Smooth muscle cell (in vitro differentiated cells): Measurements from ENCODE around the gene CCDC191. TPM values are rescaled to one million over a fixed set of nuclear protein-coding genes. Genes with fewer than 3 reads are reported as not detected.

Source experiments
- DNase-seq: peaks from one replicate; lab custom pipeline; 2025; ENCODE audit not compliant: unreplicated experiment; lab: John Stamatoyannopoulos, UW
- H2AFZ ChIP-seq: fragments of 200-600 bp; sonication (generic); 2 replicates; pipeline ENCODE4 v1.6.0; 2016; ENCODE audit warnings: antibody characterized with exemption, low read depth, mild to moderate bottlenecking
- H3F3A ChIP-seq: fragments of 200-600 bp; sonication (generic); 2 replicates; pipeline ENCODE4 v1.6.0; 2017; ENCODE audit warnings: antibody characterized with exemption, low read depth
- H3K27ac ChIP-seq: fragments of 200-600 bp; sonication (generic); 2 replicates; pipeline ENCODE4 v1.5.1; 2016; ENCODE audit warnings: low read depth, mild to moderate bottlenecking
- H3K27me3 ChIP-seq: fragments of 200-600 bp; sonication (generic); 2 replicates; pipeline ENCODE4 v1.6.1; 2016; ENCODE audit warnings: low read depth, mild to moderate bottlenecking
- H3K36me3 ChIP-seq: fragments of 200-600 bp; sonication (generic); 2 replicates; pipeline ENCODE4 v1.5.1; 2016; ENCODE audit warnings: low read depth
- H3K4me1 ChIP-seq: fragments of 200-600 bp; sonication (generic); 2 replicates; pipeline ENCODE4 v1.5.1; 2016; ENCODE audit warnings: low read depth
- H3K4me2 ChIP-seq: fragments of 200-600 bp; sonication (generic); 2 replicates; pipeline ENCODE4 v1.6.0; 2016; ENCODE audit warnings: mild to moderate bottlenecking
- H3K4me3 ChIP-seq: fragments of 200-600 bp; sonication (generic); 2 replicates; pipeline ENCODE4 v1.5.1; 2016; ENCODE audit warnings: mild to moderate bottlenecking
- H3K79me2 ChIP-seq: fragments of 200-600 bp; sonication (generic); 2 replicates; pipeline ENCODE4 v1.6.0; 2016; ENCODE audit warnings: low read depth, mild to moderate bottlenecking
- H3K9ac ChIP-seq: fragments of 200-600 bp; sonication (generic); 2 replicates; pipeline ENCODE4 v1.6.0; 2016; ENCODE audit warnings: low read depth
- H3K9me3 ChIP-seq: fragments of 200-600 bp; sonication (generic); replicated peaks from 2 replicates; pipeline ENCODE4 v1.5.1; 2016; ENCODE audit warnings: low read depth
- H4K20me1 ChIP-seq: fragments of 200-600 bp; sonication (generic); 2 replicates; pipeline ENCODE4 v1.6.0; 2016; ENCODE audit warnings: low read depth
- CTCF ChIP-seq: fragments of 200-600 bp; sonication (generic); IDR thresholded peaks from 2 replicates; pipeline ENCODE4 v1.5.1; 2017; ENCODE audit warnings: borderline replicate concordance, mild to moderate bottlenecking, antibody characterized with exemption; ENCODE audit not compliant: insufficient read depth, poor library complexity, severe bottlenecking
- WGBS: methylation state at CpG from one replicate; pipeline ENCODE4 v1.1.7; 2016; ENCODE audit warnings: low lambda C conversion rate; 5-methylcytosine and 5-hydroxymethylcytosine counted together
- polyA plus RNA-seq: library from polyadenylated mRNA; unstranded; fragments of >200 nt; fragmentation: Nextera tagmentation; extraction: Ambion mirVana; gene quantifications from 2 replicates; pipeline ENCODE4 v1.2.1, GENCODE V29; 2016
- total RNA-seq: library from RNA; depleted of rRNA; stranded (reverse); fragments of >200 nt; gene quantifications from 2 replicates; pipeline ENCODE4 v1.2.3, GENCODE V29; 2014

The CCDC191 gene
- total and polyA plus RNA-seq, 2 experiments from 2014 or later: 1.2 to 7.4 TPM

DNA sequence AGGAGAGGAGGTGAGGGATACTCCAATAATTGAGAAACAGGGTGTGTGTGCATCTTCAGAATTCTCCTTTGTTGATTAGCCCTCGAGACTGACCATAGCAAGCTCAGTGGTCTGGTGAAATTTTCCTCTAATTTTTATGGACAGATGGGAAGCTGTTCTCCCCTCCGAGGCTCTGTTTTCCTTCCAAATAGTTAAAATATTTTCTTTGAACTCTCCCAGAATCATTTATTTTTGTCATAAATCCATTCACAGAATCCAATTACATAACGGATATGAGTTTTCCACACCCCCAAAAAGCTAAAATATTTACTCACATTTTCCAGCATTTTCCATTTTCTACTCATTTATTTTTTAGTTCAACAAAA lies 36.7 kb upstream of the CCDC191 start:
- H3K4me1 ChIP-seq: peaks cover 4% of the 10 kb centered on the region
- no peak overlapping the region for H2AFZ ChIP-seq
- no peak overlapping the region for H3K27ac ChIP-seq
- H3F3A ChIP-seq: no peaks in the 10 kb centered on the region
- DNase-seq: no peak
- H3K27me3 ChIP-seq: no peaks in the 10 kb centered on the region
- no peaks in the 10 kb centered on the region for H3K9me3 ChIP-seq
- H3K36me3 ChIP-seq: no peaks in the 10 kb centered on the region
- no peak overlapping the region for H3K4me3 ChIP-seq
- 81% methylated on average over 3 of the region's 3 CpGs for WGBS
- H3K9ac ChIP-seq: no peak overlapping the region
- no peak overlapping the region for H3K4me2 ChIP-seq
- no peaks in the 10 kb centered on the region for H4K20me1 ChIP-seq
- TF ChIP-seq CTCF: no peak
- H3K79me2 ChIP-seq: no peaks in the 10 kb centered on the region

DNA sequence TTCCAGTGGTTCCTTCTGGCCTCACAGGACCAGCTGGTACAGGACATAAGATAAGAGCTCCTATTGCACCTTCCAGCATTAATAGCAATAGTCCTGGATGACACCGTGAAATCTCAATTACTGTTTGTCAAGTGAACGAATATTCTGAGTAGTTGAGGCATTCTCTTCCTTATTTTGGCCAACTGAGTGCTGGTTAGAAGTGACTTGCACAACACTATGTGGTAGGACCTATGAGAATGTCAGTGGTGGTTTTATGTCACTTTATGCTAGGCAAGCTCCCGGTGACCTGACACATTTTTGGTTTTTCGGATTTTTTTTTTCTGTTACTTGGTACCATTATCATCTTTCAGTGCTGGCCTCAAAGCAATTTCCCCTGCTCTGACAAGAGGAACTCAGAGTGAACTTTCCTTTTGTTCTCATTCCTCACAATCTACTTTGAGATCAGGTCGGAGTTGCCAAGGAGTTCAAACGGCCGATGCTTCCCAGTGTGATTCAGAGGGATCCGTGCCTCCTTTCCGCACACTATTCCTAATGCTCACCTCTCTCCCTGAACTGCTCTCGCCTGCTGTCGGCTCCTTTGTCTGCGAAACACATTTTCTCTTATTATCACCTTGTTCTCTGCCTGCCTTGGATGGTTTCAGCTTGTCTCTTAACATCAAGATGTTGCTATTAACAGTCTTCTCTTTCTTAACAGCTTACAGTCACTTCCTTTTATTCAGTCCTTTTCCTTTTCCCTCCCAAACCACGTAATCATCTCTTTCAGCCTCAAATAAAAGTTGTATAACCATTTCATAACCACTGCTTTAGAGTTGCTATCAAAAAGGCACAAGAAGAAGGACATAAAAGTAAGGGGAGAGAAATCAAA lies 36.1 kb upstream of the CCDC191 start:
- no peak overlapping the region for H3K9ac ChIP-seq
- H3K79me2 ChIP-seq: no peaks in the 10 kb centered on the region
- no peaks in the 10 kb centered on the region for H4K20me1 ChIP-seq
- H3K36me3 ChIP-seq: no peaks in the 10 kb centered on the region
- H3F3A ChIP-seq: no peaks in the 10 kb centered on the region
- H3K9me3 ChIP-seq: no peaks in the 10 kb centered on the region
- no peak overlapping the region for H3K27ac ChIP-seq
- H2AFZ ChIP-seq: no peak overlapping the region
- H3K4me2 ChIP-seq: no peak overlapping the region
- DNase-seq: no peak
- 79% methylated on average over 13 of the region's 13 CpGs for WGBS
- no peak overlapping the region for H3K4me3 ChIP-seq
- H3K4me1 ChIP-seq: peaks cover 4% of the 10 kb centered on the region
- no peak for TF ChIP-seq CTCF
- H3K27me3 ChIP-seq: no peaks in the 10 kb centered on the region

DNA sequence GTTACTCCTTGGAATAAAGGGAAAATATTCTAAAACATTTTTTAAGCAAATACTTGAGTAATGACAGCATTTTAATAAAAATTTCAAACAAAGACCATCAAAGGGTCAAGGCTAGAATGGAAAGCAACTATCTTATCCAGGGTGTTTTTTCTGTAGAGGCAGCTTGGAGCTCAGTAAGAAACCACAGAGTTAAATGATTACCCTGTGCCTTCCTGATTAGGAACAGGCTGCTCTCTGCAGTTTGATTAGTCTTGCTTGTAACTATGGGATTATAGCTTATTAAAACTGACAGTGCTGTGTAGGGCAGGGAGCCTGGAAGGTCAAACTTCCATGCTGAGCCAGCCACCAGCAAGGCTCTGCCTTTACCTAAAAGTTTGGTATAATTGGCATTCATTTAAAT lies 33.3 kb upstream of the CCDC191 start:
- Histone ChIP-seq H3K27ac (no peak overlapping the region), H3K4me3 (no peak overlapping the region), H3K4me1 (peaks cover 4% of the 10 kb centered on the region), H3F3A (no peaks in the 10 kb centered on the region), H3K79me2 (no peaks in the 10 kb centered on the region), H3K9ac (no peak overlapping the region), H3K9me3 (no peaks in the 10 kb centered on the region), H3K4me2 (no peak overlapping the region), H3K36me3 (no peaks in the 10 kb centered on the region), H2AFZ (no peak overlapping the region), H4K20me1 (no peaks in the 10 kb centered on the region), H3K27me3 (no peaks in the 10 kb centered on the region)
- DNase-seq: no peak
- TF ChIP-seq CTCF: no peak

DNA sequence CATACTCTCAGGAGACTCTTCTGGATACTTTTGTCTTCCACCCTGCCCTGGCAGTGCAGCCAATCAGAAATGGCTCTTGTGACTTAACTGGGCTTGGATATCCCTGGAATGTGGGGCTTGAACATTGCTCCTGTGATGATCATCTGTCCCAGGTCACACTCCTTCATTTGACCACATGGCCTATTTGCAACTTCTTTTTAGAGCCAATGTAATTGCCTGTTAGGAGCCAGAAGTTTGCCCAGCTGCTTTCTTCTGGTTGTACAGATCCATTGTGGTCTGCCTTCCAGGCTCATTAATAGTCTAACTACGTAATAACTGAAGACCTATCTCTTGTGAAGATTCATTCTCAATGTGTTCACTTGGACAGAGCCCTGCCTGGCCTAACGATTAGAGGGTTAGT lies 30.0 kb upstream of the CCDC191 start:
- Histone ChIP-seq H3K9me3 (no peaks in the 10 kb centered on the region), H4K20me1 (no peaks in the 10 kb centered on the region), H3K27ac (no peak overlapping the region), H2AFZ (no peak overlapping the region), H3K27me3 (no peaks in the 10 kb centered on the region), H3F3A (no peaks in the 10 kb centered on the region), H3K79me2 (no peaks in the 10 kb centered on the region), H3K4me1 (peaks cover 4% of the 10 kb centered on the region), H3K4me2 (no peak overlapping the region), H3K36me3 (peaks cover 4% of the 10 kb centered on the region), H3K4me3 (no peak overlapping the region), H3K9ac (no peak overlapping the region)
- WGBS: 95% methylated on average over 2 of the region's 2 CpGs
- no peak for DNase-seq
- TF ChIP-seq CTCF: no peak
